IPS-NIHi7 (cell line): ENCODE data around the gene FJX1.

ENCODE experiments used
- DNase-seq: peaks from one replicate; pipeline ENCODE4 v3.0.0; 2012; ENCODE audit warnings: mixed read lengths; ENCODE audit errors: extremely low spot score

The FJX1 gene

DNA sequence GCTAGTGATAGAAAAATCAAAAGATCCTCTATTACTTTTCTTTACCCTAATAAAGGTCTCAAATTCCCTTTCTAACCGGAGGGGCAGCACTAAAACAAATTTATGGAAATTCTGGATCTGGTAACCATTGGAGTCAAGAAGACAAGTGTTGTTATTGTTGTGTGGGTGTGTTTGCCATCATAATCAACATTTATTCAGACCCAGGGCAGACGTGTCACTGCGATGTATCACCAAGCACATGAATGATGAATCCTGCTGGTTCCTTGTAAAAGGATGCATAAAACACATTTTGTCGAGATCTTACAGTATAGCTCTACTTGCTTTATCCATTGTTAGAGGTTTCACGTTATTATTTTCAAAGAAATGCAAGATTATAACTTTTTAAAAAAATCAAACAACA, 12.1 kb upstream of the FJX1 start:
- DNase-seq, result no peak

DNA sequence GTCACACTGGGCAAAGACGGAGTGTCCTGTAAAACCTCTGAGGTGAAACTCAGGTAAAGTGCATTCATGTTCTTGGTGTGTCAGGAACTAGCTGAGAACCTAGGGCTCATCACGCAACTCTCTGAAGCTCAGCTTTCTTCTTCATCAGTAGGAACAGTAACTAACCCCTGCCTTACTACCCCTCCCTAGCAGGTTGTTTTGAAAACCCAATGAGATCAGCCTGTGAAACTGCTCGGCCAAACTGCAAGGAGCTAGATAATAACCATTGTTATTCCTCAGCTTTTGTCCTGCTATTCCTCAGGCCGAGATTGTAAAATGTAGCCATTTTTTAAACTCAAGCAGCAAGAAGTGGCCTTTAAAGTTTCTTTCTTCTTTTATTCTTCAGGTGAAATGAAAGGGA, 9.8 kb upstream of the FJX1 start:
- DNase-seq, result no peak

DNA sequence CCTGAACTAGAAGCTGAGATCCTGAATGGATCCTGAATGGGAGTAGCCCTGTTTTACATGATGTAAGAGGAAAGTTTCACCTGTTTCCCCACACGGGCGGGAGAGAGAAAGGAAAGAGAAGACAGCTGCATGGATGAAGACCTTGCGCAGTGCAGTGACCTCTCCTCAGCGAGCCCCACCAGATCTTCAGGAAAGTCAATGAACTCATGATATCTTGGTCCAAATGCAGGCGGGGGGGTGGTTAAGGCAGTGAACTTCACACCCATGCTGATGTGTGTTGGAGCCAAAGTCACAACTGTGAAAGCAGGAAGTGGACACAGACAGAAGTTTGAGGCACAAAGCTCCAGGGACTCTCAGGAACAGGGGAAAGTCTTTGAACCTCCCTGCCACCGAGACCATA, 8.6 kb upstream of the FJX1 start:
- no peak for DNase-seq

DNA sequence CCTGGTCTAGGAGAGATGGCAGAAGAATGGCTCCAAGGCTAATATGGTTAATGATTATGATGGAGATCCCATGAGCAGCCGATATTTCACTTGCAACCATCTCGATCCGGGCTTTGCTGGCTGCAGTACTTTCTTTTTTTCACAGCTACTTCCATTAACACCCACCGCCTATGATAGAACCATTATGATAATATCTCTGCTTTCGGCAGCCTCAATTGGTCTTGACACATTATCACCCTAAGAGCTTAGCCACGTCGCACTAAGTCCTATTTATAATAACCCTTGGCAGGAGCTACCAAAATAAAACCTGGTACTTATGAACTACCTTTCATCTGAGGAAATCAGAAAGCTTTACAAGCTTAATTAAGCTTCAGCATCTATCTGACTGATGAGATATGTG, 7.6 kb upstream of the FJX1 start:
- no peak for DNase-seq

DNA sequence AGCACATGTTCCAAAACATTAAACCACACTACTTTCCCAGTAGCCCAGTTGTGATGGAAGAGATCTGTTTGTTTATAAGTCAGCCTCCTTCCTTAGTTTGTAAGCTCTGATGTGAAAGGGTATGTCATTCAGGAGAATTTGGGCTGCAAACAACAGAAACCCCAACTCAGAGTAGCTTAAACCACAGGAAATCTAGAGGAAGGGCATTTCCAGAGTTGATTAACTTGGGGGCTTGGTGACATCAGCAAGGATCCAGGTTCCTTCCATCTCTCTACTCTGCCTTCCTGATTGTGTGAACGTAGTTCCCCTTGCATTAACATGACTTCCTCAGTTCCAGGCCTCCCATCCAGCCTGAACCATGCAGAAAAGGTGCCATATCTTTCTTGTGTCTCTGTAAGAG, 6.5 kb upstream of the FJX1 start:
- no peak for DNase-seq

DNA sequence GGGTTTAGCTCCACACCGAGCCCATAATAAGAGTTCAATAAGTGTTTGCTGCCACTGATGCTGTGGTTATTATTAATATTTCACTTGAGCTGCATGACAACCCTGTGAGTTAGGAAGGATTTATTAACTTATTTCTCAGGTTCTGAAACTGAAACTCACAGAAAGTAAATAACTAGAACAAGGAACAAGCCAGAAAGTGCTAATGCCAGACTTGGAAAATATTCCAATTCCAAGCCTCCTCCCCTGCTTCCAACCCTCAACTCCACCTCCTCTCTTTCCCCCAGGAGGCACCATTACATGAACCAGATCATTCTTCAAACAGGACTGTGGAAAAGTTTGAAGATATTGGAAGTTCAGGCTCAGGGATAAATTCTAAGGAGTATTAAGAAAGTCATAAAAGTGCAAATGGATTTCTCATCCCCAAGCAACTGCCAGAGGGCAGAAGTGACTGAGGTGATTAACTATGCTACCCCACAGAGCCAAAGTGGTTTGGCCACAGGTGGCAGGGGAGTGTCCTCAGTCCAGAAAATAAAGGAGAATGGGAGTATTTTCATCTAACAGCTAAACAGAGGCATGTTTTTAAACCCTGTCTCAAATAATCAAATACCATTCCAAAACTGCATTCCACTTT, 3.2 kb upstream of the FJX1 start:
- no peak for DNase-seq

DNA sequence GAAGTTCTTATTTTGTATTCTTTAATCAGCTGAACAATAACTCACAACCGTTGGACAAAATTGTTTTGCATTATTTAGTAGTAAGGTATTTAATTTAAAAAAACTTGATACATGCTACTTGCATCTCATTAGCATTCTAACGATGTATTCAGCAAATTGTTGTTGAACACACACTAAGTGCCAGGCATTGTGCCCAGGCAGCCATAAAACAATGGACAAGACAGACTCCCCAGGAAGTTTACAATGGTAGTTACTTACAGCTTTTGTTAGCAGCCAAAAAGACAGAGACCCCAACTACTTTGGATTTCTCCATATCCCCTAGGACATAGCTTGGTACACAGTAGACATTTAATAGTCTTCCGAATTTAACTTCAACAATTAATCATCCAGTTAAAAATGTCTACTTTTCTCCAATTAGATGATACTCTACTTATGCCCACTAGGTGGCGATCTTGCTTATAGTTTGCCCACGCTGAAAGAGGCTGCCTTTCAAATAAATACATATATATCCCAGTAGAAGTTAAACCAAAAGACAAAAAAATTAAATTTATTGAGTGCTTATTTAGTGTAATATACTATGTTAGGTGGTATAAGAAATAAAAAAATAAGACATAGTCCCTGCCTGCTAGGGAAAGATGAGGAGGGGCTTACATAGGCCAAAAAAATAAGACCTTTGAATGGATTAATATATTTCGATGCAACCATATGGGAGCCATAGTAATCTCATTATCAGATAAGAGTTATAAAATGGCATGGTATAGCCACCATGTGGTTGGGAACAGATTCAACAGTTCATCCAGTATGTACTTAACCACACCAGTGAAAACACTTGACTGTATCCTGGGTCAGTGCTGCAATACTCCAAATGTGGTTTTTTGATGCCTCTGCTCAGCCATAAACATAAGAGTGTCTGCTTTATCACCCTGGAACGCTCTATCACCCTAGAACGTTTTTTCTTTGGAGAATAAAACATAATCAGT, 2.0 kb upstream of the FJX1 start:
- DNase-seq, result peak; percentile 20

DNA sequence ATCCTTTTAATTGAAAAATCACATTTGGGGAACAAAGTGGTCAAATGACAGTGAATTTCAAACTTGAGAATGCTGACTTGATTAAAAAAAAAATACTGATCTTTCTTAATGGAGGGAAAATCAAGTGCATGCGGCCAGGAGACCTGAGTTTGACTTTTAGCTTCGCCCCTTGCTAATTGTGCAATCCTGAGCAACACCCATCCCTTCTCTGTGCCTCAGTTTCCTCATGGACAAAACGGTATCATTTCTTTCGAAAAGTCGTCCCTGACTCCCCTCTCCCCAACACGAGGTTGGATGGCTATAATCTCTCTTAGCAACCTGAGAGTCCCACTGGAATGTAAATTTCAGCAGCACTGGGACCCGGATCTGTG, 959 bp upstream of the FJX1 start:
- DNase-seq, result no peak

DNA sequence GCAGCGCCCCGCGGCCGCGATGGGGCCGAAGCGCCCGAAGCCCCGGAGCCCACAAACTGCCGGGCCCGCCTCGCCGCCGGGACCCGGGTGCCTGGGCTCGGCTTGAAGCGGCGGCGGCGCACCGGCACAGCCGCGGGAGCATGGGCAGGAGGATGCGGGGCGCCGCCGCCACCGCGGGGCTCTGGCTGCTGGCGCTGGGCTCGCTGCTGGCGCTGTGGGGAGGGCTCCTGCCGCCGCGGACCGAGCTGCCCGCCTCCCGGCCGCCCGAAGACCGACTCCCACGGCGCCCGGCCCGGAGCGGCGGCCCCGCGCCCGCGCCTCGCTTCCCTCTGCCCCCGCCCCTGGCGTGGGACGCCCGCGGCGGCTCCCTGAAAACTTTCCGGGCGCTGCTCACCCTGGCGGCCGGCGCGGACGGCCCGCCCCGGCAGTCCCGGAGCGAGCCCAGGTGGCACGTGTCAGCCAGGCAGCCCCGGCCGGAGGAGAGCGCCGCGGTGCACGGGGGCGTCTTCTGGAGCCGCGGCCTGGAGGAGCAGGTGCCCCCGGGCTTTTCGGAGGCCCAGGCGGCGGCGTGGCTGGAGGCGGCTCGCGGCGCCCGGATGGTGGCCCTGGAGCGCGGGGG, 346 bp downstream of the FJX1 start:
- peak; percentile 49 for DNase-seq

DNA sequence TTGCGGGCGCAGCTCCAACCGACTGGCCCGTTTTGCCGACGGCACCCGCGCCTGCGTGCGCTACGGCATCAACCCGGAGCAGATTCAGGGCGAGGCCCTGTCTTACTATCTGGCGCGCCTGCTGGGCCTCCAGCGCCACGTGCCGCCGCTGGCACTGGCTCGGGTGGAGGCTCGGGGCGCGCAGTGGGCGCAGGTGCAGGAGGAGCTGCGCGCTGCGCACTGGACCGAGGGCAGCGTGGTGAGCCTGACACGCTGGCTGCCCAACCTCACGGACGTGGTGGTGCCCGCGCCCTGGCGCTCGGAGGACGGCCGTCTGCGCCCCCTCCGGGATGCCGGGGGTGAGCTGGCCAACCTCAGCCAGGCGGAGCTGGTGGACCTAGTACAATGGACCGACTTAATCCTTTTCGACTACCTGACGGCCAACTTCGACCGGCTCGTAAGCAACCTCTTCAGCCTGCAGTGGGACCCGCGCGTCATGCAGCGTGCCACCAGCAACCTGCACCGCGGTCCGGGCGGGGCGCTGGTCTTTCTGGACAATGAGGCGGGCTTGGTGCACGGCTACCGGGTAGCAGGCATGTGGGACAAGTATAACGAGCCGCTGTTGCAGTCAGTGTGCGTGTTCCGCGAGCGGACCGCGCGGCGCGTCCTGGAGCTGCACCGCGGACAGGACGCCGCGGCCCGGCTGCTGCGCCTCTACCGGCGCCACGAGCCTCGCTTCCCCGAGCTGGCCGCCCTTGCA, 1.0 kb downstream of the FJX1 start:
- DNase-seq, result peak; percentile 25

DNA sequence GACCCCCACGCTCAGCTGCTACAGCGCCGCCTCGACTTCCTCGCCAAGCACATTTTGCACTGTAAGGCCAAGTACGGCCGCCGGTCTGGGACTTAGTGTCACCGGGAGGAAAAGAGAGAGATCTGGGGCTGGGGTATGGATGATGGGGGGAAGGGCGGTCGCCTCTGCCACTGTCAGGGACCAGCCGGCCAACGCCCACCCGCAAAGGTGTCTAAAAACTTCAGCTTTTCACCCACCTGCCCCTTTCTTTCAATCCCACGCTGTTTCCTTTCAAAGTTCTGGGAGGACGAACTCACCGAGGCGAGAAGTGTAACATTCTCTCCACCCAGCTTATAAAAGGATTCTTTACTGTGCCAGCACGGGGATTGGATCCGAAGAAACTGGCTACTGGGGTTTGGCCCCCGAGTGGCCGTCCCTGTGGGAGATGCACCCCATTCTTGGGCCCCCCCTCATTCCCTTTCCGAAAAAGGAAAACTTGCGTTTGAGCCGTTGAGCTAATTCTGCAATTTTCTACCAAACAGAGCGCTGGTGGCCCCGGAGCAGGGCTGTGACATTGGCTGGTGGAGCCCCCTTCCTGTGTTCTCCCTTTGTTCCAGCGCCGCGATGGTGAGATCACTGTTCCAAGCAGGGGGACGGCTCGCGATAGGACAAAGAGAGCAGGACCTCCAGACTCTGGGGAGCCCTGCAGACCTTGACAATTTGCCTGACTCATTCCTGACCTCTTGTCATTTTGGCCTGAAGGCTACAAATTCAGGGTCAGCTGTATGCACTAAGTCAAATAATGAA, 1.8 kb downstream of the FJX1 start:
- DNase-seq, result peak; percentile 82

DNA sequence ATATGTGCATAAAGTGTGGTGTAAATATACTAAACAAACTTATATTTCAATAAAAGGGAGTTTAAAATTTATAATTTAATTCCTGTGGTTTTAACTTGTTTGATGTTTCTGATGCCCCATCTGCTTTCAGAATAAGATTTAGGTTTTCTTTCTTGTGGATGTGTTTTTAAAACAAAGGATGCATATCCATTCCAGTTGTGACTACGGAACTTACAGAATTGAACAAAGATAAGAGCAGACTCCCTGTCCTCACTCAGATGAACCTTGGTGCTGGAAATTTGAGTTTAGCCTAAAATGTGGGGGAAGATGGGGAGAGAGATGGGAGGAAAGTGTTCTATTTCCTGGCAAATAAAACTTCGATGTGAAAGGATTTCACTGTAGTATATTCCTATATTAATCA, 2.5 kb downstream of the FJX1 start:
- DNase-seq, result no peak

DNA sequence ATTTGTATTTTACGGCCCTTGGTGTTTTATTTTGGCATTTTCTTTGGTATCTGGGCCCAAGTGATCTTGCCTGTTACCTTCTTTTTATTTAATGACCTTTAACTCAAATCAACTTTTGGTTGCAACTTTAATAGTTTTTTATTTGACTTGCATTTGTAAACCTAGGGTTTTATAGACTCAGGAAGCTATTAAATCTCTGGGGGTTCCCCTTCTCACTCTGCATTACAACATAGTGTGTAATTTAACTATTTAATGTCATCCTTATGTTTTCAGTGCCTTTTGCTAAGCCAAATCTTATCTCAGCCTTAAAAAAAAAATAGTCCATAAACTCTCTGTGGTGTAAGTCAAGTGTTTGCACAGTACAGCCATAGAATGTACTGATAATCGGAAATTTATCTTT, 3.4 kb downstream of the FJX1 start:
- DNase-seq, result no peak

DNA sequence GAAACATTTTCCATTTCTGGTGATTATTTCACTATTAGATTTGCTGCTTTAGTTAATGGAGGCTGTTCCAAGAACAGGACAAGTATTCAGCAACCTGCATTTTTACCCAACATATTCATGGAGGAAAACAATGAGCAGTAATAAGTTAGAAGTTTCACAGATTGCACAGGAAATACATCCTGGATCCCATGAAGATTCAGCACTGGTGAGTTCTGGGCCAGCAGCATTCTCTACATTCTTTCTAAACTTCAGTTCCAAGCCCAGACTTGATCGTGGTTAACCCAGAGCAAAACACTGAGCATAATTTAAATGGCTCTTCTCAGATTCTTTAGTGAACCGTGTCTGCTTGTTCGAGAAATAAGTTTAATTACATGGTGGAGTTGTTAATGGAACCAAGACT, 3.8 kb downstream of the FJX1 start:
- DNase-seq, result no peak

DNA sequence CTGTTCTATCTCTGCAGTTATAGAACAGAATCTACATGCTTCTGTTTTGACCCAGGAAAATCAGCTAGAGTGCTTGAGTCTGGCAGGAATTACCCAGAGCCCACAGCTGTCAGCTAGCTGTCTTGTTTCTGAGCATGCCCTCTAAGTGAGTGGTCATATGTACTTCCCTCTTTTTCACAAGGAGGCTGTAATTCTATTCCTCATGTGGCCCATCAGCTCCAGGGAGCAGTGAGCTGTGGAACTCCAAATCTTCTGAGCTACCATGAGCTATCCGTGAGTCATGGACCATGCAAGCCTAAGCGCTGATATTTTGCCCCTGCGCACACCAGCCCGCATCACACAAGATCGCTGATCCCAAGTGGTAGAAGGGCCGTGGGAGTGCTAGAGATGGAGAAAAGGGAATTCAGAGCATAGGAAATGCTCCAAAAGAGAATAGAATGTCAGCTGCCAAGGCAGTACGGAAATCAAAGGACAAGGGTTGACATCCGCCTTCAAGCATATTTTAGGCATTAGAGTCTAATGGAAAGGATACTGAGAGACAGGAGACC, 5.4 kb downstream of the FJX1 start:
- no peak for DNase-seq

DNA sequence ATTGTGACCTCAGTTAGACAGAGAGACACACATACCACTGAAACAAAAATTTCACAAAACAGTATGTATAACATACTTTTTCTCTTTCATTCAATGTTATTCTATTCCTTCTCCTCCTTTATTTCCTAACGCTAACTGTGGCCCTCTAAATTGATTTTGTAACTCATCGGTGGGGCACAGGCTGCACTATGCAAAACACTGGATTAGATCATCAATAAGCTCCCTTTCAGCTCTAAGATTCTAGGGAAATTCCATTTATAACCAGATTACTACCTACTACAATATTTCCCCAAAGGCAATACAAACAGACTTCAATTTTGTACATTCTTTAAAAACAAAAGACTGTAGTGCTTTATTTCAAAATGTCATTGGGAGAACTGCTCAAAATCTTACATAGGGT, 6.1 kb downstream of the FJX1 start:
- no peak for DNase-seq

DNA sequence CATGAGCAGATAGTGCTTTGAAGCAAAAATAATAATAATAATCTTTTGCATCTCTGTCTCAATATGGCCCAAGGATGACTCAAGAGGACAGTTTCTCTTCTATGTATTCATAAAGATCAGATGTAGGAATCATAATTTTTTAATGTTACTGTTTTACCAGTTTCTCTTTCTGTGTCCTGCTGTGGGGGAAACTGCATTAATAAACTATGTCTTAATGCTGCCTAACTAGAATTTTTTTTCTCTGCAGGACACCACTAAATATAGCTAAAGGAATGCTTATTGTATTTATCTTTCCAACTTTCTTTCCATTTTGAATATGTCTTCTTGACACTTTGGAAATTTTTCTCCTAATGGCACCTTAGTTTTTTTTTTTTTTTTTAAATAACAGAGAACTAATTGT, 6.5 kb downstream of the FJX1 start:
- no peak for DNase-seq

DNA sequence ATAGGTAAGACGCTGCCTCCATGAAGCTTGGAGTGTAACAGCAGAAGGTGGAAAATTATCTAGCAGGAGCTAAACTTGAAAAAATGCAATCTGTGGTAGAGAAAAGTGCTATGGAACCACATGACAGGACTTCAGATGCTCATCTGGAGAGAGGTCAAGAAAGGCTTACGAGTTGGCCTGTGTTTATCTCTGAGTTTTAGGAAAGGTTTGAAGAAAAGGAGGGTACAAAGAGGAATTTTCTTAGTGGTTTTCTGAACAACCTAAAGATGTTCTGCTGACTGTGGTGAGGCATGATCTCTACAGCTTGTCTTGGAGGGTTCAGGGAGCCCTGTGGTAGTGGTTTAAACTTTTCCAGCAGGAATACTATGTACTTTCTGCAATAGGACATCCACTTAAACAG, 8.2 kb downstream of the FJX1 start:
- DNase-seq, result no peak

DNA sequence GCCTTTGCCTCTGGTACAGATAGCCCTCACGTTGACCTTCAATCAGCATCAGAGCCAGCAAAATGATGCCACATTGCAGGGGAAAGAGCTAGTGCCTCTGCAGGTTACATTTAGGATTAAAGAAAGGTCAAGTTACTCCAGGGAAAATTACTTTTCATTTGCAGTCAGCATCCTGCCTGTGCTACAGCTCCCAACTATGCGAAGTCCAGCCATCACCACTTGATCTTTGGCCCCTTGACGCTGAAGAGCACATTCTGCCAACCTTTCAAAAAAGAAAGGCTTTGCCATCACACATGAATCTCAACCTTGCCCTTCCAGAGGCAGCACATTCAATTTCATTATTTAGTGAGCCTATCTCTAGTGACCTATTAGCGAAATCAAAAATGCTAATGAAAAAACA, 11.3 kb downstream of the FJX1 start:
- no peak for DNase-seq

DNA sequence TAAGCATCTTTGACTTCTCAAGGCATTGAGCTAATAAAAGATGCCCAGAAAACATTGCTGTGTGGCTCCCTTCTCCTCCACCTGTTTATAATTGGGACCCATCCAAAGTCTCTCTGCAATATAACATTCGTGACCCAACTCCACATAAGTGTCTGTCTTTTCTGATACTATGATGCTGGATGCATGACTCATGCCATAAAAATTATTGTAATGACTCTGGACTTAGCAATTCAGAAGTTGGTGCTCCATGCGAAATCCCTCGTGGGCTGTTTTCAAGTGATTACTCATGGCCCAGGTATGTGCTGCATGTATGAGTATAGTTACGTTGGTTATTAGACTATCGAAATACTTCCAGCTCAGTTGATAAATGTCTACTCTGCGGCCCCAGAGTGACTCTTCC, 11.7 kb downstream of the FJX1 start:
- no peak for DNase-seq

DNA sequence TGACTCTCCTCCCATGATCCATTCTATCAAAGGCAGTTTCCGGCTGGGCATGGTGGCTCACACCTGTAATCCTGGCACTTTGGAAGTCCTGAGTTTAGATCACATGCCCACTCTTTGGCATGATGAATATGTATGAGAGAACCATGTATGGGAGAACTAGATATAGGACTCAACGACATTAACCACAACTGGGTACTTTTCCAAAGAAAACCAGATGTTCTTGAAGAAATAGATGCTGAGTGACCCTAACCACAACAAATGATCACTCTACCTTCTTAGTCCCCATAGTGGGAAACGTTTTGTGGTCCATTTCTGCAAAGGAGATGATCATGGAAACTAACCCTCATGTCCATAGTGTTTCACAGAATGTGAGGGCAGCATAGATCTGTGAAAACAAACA, 13.6 kb downstream of the FJX1 start:
- DNase-seq, result no peak
